VCaP (cell line): ENCODE measurements around the gene CCDC172.
A peak's percentile ranks its signal among the peaks of the same experiment; 100 is the strongest.

Experiments used
- H3K27ac ChIP-seq: fragments of 450-650 bp; 2 replicates; pipeline ENCODE4 v1.5.1; 2017
- CTCF ChIP-seq: fragments of 450-650 bp; conservative IDR thresholded peaks from 2 replicates; pipeline ENCODE4 v1.5.1; 2017; ENCODE audit warnings: mild to moderate bottlenecking, moderate library complexity

Gene CCDC172

DNA sequence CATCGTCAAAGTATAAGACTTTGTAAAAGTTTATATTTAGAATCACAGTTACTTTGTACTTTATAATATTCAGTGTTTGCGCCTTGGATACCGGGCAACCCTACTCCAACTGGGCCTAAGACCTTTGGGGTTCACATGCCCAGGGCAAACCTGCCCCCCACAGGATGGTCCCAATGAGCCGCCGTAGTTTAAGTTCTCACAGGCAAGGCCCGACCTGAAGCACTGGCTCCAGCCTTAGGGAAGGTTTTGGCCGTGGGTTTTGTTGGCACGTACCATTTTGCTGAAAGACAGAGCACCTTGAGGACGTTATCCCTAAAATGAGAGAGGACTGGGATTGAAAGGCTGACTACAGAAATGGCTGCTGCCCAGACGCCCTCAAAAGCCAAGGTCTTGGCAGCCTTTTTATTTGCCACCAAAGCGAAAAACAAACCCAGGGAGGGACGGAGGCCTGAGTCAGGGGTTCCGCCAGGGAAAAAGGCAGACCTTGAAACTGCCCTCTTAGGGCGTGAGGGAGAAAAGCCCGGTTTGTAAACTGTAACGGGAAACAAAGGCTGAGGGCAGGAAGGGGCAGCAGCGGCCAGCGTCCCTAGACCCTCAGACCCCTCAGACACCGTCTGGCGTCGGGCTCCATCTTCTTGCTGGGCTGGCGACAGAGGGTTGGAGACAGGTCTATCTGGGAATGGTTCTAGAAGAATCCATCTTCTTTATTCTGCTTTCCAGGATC is at the start of gene CCDC172:
Gene CCDC172 (plus strand): TSS at position 222 of the 724 bp plus-strand sequence. CDS start 564 bp downstream, outside the sequence.
- no peak within 1 kb of the TSS for H3K27ac ChIP-seq
- no peak for TF ChIP-seq CTCF

DNA sequence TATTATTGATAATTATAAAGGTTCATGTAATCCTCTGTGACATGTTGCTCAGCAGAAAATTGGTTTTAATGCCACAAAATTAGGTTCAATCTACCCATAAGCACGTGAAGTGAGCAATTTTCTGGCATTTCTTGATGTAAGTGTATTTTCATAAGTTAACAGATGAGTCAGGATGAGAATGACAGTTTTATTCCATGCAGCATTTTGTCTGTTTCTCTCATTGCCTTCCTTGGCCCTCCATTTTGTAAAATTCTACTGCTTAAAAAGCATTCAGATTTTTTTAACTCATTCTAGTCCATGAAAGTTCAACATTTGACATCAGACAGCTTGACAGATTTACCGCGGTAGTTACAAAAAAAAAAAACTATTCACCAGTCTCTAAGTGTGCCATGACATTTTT is 47.3 kb upstream of the CCDC172 start:
- TF ChIP-seq CTCF, result no peak
- no peak overlapping the region for H3K27ac ChIP-seq

GRCh38 chr10:116278846-116279245 is 45.4 kb upstream of the CCDC172 start:
- no peak for TF ChIP-seq CTCF
- no peak overlapping the region for H3K27ac ChIP-seq

DNA sequence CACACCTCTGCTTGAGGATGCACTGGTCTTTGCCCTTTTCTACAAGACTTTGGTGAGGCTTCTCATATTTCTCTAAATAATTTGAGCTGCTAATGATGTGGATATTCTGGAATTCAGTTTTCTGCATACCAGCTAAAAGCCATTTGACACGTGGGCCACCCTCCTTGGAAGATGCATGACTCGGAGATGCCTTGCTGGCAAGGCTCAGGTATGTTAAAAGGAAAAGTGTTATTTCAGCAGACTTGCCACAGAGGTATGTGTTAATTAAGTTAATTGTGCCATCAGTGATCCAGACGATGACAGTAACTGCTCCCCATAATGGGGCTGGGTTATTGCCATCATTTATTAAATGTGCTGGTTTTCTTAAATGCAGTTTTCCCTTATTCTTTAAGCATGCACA is 42.5 kb upstream of the CCDC172 start:
- TF ChIP-seq CTCF, result no peak
- H3K27ac ChIP-seq, result no peak overlapping the region

DNA sequence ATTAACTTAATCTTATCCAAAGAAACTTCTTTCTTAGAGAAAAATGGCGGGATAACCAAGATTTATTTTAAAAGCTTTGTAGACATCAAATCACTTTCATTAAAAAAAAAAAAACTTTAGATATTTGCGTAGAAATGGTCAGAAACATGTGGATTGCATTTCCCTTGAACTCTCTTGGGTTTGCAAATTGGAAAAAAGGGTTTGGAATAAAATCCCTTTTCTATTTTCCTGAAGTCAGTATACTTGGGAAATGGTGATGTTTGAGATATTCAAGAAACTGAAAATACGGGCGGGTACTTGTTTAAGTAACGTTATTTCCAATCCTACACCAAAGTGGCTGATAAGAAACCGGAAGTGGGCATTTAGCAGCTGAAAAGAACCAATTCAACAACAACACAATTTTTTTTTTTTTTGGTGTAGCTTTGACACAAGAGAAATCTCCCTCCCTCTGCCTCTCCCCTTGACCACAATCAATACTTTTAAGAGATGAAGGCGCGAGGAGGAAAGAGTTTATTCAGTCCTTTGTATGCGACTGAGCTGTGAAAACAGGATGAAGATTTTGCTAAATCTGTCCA is 37.5 kb upstream of the CCDC172 start:
- no peak for TF ChIP-seq CTCF
- no peak overlapping the region for H3K27ac ChIP-seq

DNA sequence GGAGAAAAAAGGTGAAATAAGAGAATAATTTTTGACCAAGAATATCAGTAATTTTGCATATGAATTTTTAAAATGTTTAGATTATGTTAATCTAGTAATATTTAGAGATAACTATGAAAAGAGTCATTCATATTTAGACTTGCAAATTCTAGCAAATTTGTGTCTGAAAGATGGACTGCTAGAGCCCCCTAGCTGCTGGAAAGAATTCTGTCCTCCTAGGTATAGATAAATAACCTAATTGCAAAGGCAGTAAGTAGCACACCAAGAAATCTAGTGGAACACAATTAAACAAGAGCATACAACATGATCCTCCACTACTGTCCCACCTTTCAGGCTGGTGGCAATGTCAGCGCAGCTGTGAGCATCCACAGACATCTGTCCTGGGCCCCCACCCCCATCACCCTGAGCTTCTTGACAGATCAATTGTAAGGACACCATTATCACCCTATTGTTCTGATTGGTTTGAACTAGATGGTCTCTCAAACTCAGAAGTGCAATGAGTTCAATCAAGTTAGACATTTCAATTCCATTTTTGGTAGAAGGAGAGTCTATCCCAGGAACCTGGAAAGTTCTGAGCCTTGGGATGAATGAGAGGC is 36.2 kb upstream of the CCDC172 start:
- TF ChIP-seq CTCF, result peak; percentile 76
- no peak overlapping the region for H3K27ac ChIP-seq

DNA sequence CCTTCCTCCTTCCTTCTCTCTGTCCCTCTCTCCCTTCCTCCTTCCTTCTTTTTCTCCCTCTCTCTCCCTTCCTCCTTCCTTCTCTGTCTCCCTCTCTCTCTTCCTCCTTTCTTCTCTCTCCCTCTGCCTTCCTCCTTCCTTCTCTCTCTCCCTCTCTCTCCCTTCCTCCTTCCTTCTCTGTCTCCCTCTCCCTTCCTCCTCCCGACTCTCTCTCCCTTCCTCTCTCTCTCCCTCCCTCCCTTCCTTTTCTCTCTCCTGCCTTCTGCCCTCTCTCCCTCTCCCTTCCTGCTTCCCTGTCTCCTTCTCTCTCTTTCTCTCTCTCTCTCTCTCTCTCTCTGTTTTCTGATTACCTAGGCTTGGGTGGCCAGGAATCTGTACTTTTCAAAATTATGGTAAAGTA is 34.6 kb upstream of the CCDC172 start:
- H3K27ac ChIP-seq, result no peak overlapping the region
- no peak for TF ChIP-seq CTCF
